Medulla oblongata (tissue), 1 donor: ENCODE measurements around the gene PABPC3.
A peak's percentile ranks its signal among the peaks of the same experiment; 100 is the strongest.

Source experiments
- DNase-seq: peaks from one replicate; pipeline ENCODE4 v3.0.0-alpha.2; 2015; ENCODE audit errors: extremely low spot score

PABPC3 gene

DNA sequence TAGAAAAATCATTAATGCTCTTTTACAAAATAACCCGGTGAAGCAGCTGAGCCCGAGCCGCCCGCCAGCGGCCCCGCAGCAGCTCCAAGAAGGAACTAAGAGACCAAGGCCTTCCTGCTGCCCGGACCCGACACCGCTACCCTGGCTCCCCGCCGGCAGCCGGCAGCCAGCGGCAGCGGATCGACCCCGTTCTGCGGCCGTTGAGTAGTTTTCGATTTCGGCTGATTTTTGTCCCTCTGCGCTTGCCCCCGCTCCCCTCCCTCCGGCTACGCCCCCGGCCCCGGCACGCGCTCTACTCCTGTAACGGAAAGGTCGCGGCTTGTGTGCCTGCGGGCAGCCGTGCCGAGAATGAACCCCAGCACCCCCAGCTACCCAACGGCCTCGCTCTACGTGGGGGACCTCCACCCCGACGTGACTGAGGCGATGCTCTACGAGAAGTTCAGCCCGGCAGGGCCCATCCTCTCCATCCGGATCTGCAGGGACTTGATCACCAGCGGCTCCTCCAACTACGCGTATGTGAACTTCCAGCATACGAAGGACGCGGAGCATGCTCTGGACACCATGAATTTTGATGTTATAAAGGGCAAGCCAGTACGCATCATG lies at the start of gene PABPC3:
TSS of gene PABPC3 (plus strand) at position 286 of the 603 bp plus-strand sequence. CDS start at position 349, 63 bp downstream.
- no peak for DNase-seq

DNA sequence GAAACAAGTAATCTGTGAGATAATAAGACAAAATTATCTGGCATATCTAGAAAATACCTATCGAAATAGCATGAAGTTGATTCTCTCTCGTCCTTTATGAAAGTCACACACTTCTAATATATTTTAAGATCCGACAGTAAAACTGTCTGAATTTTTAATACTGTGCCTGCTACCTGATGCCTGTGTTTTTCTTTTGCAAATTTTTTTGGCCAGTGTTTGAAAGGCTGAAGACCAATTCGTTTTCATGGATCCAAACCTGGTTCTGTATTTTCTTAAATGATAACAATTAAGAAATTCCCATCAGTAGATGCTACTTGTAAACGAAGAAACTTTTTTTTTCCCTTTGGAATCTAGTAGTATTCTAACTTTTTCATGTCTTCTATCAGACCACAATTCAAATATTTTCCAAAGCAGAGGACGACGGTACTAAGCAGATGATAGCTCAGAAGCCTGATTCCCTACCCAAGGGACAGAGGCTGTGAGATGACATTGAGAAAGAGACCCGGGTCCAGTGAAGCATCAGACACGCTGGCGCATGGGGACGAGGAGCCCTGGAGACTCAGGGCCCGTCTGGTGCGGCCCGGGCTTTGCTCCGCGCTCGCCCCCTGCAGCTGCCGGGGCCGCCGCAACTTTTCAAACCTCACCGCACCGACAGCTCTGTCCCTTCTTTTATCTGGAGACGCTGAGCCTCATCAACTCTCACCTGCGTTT lies 49.5 kb upstream of the PABPC3 start:
- DNase-seq, result peak; percentile 12

DNA sequence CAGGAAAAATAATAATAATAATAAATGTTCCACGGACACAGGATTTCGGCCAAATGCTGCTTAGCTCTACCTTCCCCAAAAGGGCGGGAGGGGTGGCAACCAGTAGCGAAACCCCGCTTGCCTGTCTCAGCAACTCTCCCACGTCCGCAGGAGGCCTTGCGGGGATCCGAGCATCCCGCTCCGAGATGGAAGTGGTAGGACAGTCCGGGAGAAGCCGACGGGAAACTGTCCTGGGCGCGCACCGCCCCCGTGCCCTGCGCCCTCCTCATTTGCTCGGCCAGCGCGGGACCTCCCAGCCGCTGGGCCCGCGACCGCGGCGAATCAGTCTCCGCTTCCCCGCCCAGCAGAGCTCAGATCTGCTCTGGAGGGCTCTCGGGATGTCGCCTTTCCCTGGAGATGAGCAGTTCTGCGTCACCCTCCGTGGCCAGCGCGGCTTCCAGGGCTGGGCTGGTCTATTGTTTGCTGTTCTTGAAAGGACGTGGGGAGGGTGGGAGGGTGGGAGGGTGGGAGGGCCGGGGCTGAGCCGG lies 48.9 kb upstream of the PABPC3 start:
- peak; percentile 41 for DNase-seq

DNA sequence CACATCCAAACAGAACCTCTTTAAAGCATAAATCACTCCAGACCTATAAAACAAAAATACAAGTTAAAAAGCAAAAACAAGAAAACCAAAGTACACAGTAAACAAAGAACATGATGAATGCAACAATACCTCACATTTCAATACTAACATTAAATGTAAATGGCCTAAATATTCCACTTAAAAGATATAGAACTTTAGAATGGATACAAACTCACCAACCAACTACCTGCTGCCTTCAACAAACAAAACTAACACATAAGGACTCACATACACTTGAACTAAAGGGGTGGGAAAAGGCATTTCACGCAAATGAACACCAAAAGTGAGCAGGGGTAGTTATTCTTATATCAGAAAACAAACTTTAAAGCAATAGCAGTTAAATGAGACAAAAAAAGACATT lies 44.9 kb upstream of the PABPC3 start:
- no peak for DNase-seq

DNA sequence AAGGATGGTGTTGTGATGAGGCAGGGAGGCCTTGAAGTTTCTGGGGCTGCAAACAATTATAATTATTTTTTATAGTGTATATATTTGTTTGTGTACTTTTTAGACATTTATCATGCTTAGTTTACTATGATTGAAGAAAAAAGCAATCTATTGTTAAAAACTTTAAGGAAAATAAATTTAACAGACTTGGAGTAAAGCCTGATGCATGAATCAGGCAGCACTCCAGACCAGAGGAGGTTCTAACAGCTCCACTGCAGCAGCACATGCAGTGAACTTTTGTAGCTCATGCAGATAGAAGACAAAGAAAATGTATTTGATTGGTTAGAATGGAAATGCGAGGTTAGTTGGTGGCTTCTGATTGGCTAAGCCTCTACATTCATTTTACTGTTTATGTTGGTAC lies 36.8 kb upstream of the PABPC3 start:
- DNase-seq, result no peak

DNA sequence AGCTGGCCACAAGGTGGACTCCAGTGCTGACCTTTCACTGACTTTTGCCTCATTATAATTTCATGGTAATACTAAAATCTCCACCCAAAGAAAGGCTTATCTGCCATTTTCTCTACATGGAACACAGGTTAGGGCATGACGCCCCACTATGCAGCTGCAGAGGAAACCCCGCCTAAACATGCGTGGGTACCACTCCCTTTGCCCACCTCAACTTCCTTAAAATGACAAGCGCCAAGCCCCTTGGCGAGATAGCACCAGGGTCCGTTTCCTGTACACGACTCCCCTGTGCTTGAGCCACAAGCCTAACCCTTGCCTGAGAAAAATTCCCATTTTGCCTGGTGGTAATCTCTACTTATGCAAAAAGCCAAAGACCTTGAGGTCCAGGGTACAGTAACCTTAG lies 36.0 kb upstream of the PABPC3 start:
- no peak for DNase-seq

DNA sequence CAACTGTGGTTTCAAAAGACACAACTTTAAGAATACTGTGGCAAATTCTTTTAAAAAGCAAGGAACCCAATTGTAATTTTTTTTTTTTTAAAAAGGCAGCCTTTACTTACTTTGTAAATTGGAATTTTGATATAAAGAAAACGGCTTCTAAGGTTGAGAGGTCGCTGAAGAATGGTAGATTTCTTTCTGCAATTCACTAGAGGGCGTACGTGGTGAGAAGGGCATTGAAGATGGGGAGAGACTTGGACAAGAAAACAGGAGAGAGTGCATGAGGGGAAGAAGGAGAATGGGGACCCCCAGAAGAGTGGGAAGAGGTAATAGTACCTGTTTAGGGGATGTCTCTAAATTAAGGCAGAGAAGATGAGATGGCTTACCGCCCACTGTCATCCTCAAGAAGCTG lies 33.5 kb upstream of the PABPC3 start:
- no peak for DNase-seq

DNA sequence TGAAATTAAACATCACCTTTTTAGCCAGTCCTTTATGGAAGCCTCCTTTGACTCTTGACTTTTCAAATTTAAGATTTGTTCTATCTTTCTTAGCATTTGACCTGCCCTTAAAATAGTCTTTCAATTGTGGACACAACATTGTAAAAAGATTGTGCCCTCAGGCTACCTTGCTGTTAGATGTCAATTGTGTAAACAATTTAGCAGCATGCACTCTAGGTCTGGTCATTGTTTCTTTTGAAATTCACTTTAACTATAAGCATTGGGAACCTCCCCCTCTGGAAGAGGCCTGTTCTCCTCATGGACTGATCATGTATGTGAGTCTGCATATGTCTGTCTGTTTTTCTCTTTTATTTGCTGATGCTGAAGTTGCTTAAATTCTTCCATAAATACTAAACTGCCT lies 31.5 kb upstream of the PABPC3 start:
- no peak for DNase-seq

DNA sequence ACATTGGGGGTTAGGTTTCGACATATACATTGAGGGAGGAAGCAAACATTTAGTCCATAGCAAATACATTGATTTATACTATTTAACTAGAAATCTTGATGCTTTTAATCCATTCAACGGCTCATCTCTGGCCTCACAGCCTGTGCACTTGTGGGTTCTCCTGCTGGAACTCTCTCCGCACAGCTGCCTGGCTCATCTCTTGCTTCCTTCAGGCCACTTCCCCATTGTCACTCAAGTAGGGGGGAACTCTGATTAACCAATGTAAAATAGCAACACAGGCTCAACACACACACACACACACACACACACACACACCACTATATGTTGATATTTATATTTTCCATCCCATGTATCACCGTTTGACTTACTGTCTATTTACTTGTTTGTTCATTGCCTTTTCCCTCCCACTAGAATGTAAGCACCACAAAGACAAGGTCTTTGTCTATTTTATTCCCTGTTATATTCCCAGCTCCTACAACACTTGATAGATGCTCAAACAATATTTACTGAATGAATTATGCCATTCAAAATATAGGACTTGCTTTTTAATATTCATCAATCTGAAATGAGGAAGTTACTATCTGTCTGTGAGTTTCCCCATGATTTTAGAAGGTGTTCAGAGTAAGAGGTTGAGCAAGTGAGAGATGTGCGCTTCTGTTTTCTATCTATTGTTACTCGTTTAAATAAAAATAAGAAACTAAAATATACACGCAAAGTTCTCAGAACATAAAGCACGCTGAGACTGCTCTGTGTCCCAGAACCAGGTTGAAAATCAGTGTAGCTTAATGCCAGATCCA lies 29.8 kb upstream of the PABPC3 start:
- no peak for DNase-seq

DNA sequence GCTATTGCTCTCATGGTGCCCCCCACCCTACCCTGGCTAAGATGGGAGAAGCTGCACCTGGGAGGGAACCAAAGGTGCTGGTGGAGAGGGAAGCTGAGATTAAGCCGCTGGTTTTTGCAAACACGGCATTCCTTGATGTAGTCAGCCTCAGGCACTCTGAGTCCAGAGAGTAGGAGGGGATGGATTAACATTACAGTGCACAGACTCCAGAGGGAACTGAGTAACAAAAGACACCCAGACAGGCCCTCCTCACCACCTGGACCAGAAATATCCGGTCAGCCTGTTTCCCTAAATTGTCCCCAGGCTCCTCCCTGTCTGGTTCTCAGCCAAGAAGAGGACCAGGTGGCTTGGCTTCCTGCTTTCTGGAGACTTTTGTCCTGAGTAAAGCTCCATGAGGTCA lies 28.9 kb upstream of the PABPC3 start:
- no peak for DNase-seq

DNA sequence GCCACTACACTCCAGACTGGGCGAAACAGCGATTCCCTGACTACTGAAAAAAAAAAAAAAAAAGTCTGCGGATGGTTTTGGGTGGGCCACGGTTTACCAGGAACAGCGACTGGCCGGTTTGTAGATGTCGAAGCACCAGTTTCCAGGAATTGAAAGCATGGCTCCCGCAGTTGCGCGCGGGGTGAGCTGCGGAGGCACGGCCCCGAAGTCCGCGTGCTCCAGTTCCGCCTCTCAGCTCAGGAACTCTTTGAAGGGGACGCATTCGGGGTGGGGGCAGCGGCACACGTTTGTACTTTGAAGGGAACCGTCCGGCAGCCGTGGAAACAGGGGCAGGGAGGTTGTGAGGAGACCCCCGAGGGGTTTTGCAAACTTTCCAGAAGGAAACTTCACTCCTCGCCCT lies 27.1 kb upstream of the PABPC3 start:
- DNase-seq, result no peak

DNA sequence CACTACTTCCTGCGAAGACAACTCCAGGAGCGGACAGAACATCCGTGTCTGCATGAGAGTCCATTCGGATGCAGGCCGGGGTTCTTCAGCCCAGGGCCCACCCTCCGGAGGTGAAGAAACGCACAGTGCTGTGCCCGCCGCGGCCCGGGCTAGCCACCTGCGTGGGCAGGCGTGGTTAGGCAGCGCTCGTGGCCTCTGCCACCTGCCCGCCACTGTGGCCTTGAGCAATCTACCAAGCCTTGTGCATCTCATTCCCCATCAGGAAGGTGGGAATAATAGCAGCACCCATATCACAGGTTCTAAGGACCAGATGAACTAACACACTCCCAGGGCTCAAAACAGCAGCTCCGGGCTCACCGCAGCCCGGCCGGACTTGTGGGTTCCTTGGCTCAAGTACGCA lies 26.7 kb upstream of the PABPC3 start:
- DNase-seq, result no peak

DNA sequence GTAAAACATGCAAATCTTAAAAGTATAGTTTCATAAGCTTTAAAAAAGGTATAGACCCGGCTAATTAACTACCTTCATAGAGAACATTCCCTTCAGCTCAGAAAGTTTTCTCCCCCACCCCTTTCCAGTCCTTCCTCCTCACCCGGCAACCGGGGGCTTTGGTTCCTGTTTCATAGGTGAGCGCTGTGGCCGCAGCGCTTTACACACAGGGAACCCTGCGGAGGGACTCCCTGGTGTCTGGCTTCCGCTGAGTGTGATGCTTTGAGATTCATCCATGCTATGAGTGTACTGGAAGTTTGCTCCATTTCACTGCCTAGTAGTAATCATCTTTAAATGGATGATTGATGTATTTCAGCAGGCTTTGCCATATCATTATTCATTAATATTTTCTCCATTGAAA lies 26.0 kb upstream of the PABPC3 start:
- no peak for DNase-seq

DNA sequence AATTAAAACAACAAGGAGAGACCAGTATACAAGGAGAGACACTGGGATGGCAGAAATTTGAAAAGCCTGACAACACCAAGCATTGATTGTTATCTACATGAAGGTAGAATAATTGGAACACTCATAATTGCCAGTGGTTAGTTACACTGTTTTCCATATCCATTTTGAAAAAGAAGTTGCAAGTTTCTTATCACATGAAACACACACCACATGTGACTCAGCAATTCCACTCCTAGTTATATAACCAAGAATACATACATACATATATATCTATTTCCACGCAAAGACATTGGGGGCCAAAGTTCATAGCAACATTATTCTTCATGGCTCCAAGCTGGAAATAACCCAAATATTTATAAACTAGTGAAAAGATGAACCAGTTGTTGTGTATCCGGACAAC lies 15.2 kb upstream of the PABPC3 start:
- DNase-seq, result no peak

DNA sequence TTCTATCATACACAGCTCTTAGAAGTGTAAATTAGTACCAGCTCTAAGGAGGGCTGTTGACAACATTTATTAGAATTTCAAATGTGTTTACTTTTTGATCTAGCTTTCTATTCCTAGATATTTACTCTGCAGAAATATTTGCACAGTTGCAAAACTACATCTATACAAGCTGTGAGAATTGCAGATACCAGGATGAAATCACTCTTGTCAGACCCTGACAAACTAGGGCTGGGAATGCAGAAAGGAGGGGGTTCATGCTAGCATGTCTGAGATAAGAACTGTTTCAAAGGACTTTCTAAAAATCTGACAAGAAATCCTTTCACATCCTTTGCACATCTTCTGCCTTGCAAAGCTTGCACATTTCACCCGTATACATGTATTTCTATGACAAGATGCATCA lies 11.8 kb upstream of the PABPC3 start:
- peak; percentile 6 for DNase-seq

DNA sequence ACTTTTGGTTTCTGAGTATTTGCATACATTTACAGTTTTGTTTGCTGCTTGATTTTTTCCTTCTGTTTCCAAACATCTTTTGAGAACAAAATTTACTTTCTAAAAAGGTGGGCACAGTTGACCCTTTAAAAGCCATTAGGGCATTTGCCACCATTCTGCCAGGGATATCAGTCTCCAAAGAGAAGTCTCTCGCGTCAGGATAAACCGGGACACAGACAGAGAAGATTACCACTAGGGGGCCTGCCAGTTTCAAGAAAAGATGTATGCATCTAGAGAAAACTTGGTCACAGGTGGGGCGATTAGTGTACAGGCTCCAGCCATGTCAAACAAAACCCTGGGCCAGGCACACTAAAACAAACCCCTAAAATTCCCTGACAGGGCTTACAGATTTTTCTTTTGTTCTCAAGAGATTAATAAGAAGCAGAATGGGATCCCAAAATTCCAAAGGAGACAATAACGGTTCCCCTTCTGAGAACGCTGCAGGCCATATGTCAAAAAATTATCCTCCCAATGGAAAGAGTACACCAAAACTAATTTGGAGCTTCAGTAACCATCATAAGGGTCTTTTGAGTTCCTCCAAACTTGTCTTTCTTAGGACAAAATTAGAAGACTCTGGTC lies 10.7 kb upstream of the PABPC3 start:
- peak; percentile 91 for DNase-seq

DNA sequence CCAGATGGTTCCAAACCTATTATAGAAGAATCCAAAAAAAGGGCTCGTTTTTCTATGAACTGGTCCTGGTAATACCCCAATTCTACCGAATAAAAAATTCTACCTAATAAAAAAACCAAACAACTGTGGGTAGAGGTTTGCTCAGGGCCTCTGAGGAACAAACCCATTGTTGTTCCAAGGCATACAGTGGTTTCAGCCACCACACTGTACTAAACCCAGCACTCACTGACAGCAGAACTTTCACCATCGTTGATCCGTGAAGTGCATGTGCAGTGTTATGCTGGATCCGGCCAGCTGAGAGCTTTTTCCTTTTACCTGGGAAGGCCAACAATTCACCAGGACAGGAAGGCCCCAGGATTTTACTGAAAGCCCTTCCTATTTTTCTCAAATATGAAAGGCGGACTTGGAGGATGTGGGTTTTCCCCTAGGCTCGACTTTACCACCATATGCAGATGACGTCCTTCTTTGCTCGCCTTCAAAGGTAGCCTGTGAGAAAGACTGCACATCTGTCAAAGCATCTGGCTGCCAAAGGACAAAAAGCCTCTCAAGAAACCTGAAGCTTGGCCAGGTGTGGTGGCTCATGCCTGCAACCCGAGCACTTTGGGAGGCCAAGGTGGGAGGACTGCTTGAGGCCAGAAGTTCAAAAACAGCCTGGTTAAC lies 7.2 kb upstream of the PABPC3 start:
- no peak for DNase-seq

DNA sequence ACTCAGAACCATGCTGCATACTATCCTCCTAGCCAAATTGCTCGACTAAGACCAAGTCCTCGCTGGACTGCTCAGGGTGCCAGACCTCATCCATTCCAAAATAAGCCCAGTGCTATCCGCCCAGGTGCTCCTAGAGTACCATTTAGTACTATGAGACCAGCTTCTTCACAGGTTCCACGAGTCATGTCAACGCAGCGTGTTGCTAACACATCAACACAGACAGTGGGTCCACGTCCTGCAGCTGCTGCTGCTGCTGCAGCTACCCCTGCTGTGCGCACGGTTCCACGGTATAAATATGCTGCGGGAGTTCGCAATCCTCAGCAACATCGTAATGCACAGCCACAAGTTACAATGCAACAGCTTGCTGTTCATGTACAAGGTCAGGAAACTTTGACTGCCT lies 1.5 kb downstream of the PABPC3 start:
- DNase-seq, result no peak

DNA sequence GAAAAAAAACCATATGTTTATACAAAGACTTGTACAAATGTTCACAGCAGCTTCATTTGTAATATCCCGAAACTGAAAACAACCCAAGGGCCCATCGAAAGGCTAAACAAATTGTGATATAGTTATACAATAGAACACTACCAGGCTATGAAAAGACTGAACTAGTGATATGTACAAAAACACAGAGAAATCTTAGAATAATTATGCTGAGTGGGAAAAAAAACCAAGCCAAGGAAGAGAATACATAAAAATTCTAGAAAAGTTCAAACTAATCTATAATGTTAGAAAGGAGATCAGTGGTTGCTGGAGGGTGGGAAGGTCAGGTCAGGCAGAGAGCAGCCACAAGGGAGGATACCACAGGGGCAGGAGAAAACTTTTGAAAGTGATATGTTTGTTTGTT lies 7.8 kb downstream of the PABPC3 start:
- no peak for DNase-seq

DNA sequence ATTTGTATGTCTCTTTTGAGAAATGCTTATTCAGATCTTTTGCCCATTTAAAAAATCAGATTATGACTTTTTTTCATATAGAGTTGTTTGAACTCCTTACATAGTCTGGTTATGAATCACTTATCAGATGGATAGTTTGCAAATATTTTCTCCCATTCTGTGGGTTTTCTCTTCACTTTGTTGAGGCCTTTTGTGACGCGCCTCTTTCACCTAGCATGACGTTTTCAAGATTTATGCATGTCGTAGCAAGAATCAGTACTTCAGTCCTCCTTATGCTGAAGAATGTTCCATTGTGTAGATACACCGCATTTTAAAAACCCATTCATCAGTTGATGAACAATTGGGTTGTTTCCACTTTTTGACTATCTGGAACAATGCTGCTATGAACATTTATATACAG lies 13.4 kb downstream of the PABPC3 start:
- no peak for DNase-seq

DNA sequence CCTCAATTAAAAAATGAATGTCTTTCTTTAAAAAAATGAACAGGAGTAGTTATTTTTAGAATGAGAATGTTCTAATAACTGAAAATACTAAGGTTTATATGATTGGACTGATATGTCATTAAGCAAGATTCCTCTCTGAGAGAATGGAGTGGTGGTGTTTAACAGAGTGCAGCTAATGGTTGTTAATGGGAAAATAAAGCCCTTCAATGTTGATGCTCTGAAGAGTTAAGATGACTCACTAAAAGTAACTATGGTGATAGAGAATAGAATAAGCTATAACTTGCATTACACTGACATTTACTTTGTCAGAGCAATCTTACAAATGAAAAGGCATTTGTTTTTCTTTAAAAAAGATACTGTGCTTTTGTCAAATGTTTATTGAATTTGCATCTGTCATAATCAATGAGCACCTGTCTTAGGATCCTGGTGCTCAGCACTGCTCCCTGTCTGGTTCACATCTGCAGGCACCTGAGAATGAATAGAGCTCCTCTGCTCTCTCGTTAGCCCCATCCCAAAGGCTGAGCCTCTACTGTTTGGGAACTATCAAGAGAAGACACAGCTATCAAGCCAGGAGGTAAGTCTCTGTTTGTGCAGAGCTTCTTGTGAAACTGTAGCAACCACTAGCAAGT lies 15.1 kb downstream of the PABPC3 start:
- no peak for DNase-seq
